ENCODE measurements around the gene SLCO2A1. TPM values are rescaled to one million over a fixed set of nuclear protein-coding genes. Genes with fewer than 3 reads are reported as not detected.

Gene SLCO2A1
- total RNA-seq, 1 donor from 2014 or later, result 3.8 TPM

- Mint-ChIP-seq H3K4me3 (ENCODE audit: unreplicated experiment) (no peak overlapping the region), H3K27me3 (ENCODE audit: unreplicated experiment) (peaks cover 4% of the 10 kb centered on the region), H3K36me3 (ENCODE audit: low read depth, unreplicated experiment) (peaks cover 18% of the 10 kb centered on the region), H3K9me3 (ENCODE audit: unreplicated experiment) (no peaks in the 10 kb centered on the region), H3K27ac (ENCODE audit: unreplicated experiment) (no peak overlapping the region), H3K4me1 (ENCODE audit: unreplicated experiment) (peaks cover 12% of the 10 kb centered on the region)
- DNase-seq (ENCODE audit: low spot score), result no peak
- TF ChIP-seq CTCF (IDR thresholded peaks at IDR 0.05; ENCODE audit: unreplicated experiment), result no peak
Observed at GRCh38 chr3:133967992-133968892, 61.5 kb downstream of the SLCO2A1 start.

- DNase-seq (ENCODE audit: low spot score), result no peak
- peaks cover 6% of the 10 kb centered on the region for H3K36me3 Mint-ChIP-seq (ENCODE audit: low read depth, unreplicated experiment)
- H3K4me1 Mint-ChIP-seq (ENCODE audit: unreplicated experiment), result peaks cover 12% of the 10 kb centered on the region
- H3K4me3 Mint-ChIP-seq (ENCODE audit: unreplicated experiment), result no peak overlapping the region
- TF ChIP-seq CTCF (IDR thresholded peaks at IDR 0.05; ENCODE audit: unreplicated experiment), result no peak
- H3K9me3 Mint-ChIP-seq (ENCODE audit: unreplicated experiment), result no peaks in the 10 kb centered on the region
- peaks cover 4% of the 10 kb centered on the region for H3K27me3 Mint-ChIP-seq (ENCODE audit: unreplicated experiment)
- H3K27ac Mint-ChIP-seq (ENCODE audit: unreplicated experiment), result no peak overlapping the region
Observed at GRCh38 chr3:133966954-133967353, 62.8 kb downstream of the SLCO2A1 start.

GRCh38 chr3:133965906-133966305 lies 63.8 kb downstream of the SLCO2A1 start:
- no peak for TF ChIP-seq CTCF (IDR thresholded peaks at IDR 0.05; ENCODE audit: unreplicated experiment)
- no peak overlapping the region for H3K27ac Mint-ChIP-seq (ENCODE audit: unreplicated experiment)
- H3K27me3 Mint-ChIP-seq (ENCODE audit: unreplicated experiment), result peaks cover 3% of the 10 kb centered on the region
- no peak for DNase-seq (ENCODE audit: low spot score)
- no peaks in the 10 kb centered on the region for H3K36me3 Mint-ChIP-seq (ENCODE audit: low read depth, unreplicated experiment)
- peaks cover 12% of the 10 kb centered on the region for H3K4me1 Mint-ChIP-seq (ENCODE audit: unreplicated experiment)
- no peaks in the 10 kb centered on the region for H3K9me3 Mint-ChIP-seq (ENCODE audit: unreplicated experiment)
- no peak overlapping the region for H3K4me3 Mint-ChIP-seq (ENCODE audit: unreplicated experiment)

DNA sequence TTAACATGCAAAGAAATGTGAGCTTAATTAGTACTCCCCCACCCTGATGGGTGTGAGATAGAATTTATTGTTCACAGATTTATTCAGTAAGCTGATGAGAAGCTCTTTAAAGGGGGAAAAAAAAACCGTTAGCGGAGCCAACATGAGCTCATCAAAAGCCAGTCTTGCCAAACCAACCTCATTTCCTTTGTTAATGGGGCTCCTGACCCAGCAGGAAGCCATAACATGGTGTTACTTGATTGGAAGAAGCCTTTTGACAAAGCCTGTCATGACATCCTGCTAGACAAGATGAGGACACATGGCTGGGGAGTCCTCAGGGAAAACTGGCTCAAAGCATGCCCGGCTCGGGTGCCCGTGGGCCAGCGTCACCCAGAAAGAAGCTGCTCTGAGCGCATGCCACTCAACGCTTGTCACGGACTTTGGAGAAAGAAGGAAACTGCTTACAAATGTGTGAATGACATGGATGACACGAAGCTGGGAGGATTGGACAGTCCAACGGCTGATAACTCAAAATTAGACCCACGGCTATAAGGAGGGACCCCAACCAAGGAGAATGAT lies 64.6 kb downstream of the SLCO2A1 start:
- H3K36me3 Mint-ChIP-seq (ENCODE audit: low read depth, unreplicated experiment), result no peaks in the 10 kb centered on the region
- peaks cover 12% of the 10 kb centered on the region for H3K4me1 Mint-ChIP-seq (ENCODE audit: unreplicated experiment)
- DNase-seq (ENCODE audit: low spot score), result no peak
- H3K9me3 Mint-ChIP-seq (ENCODE audit: unreplicated experiment), result no peaks in the 10 kb centered on the region
- no peak for TF ChIP-seq CTCF (IDR thresholded peaks at IDR 0.05; ENCODE audit: unreplicated experiment)
- no peaks in the 10 kb centered on the region for H3K27me3 Mint-ChIP-seq (ENCODE audit: unreplicated experiment)
- no peak overlapping the region for H3K4me3 Mint-ChIP-seq (ENCODE audit: unreplicated experiment)
- H3K27ac Mint-ChIP-seq (ENCODE audit: unreplicated experiment), result no peak overlapping the region

GRCh38 chr3:133964547-133964946 lies 65.2 kb downstream of the SLCO2A1 start:
- no peak for DNase-seq (ENCODE audit: low spot score)
- no peak for TF ChIP-seq CTCF (IDR thresholded peaks at IDR 0.05; ENCODE audit: unreplicated experiment)
- H3K4me3 Mint-ChIP-seq (ENCODE audit: unreplicated experiment), result no peak overlapping the region
- H3K36me3 Mint-ChIP-seq (ENCODE audit: low read depth, unreplicated experiment), result no peaks in the 10 kb centered on the region
- H3K27me3 Mint-ChIP-seq (ENCODE audit: unreplicated experiment), result no peaks in the 10 kb centered on the region
- no peak overlapping the region for H3K27ac Mint-ChIP-seq (ENCODE audit: unreplicated experiment)
- no peaks in the 10 kb centered on the region for H3K9me3 Mint-ChIP-seq (ENCODE audit: unreplicated experiment)
- H3K4me1 Mint-ChIP-seq (ENCODE audit: unreplicated experiment), result peaks cover 12% of the 10 kb centered on the region

Data from endothelial cell (in vitro differentiated cells).